HCT116 (cell line): ENCODE measurements around the gene TRIM61. TPM values are rescaled to one million over a fixed set of nuclear protein-coding genes. Genes with fewer than 3 reads are reported as not detected.

Experiments used
- ATAC-seq: fragments of 200-7000 bp; cut with Tn5 transposase; 2 replicates; pipeline ENCODE4 v1.9.1; 2020; ENCODE audit warnings: mild to moderate bottlenecking, moderate library complexity
- Bru-seq: library from RNA; stranded (reverse); fragments of 400-500 nt; gene quantifications from one replicate; lab custom pipeline; 2021; lab: Mats Ljungman, UMichigan
- BruChase-seq, 2 experiments: library from RNA; stranded (reverse); fragments of 400-500 nt; gene quantifications; one replicate each; lab custom pipeline; 2021; lab: Mats Ljungman, UMichigan
- BruUV-seq: library from RNA; stranded (reverse); fragments of 400-500 nt; replicated peaks from 2 replicates; lab custom pipeline; 2021; lab: Mats Ljungman, UMichigan
- CTCF ChIA-PET: fragments of 300-600 bp; sonication (Branson Sonifier 250); formaldehyde crosslinking; loops from one replicate; lab custom pipeline; 2021; ENCODE audit warnings: antibody characterized with exemption; lab: Charles Lee
- POLR2A ChIA-PET: fragments of 300-600, 350-600 bp; sonication (Branson Sonifier 250); formaldehyde crosslinking; loops from one replicate; lab custom pipeline; 2021; ENCODE audit warnings: antibody characterized with exemption; lab: Charles Lee
- RAD21 ChIA-PET, 2 experiments: fragments of 300-600 bp; sonication (Branson Sonifier 250); formaldehyde crosslinking; loops; one replicate each; lab custom pipeline; 2023; ENCODE audit warnings: low total read pairs in 2 of 2; ENCODE audit not compliant: uncharacterized antibody in 2 of 2, unreplicated experiment in 2 of 2, low non-redundant PET in 1 of 2; lab: Charles Lee
- DNase-seq: peaks from one replicate; pipeline ENCODE4 v3.0.0-alpha.2; 2010; ENCODE audit warnings: low read depth, low spot score
- H2AFZ ChIP-seq: fragments of 200-600 bp; shearing (Covaris generic), sonication (generic); 2 replicates; pipeline ENCODE4 v1.6.1; 2017; ENCODE audit warnings: low read depth, mixed run types, mixed read lengths, antibody characterized with exemption, low read length; ENCODE audit not compliant: poor library complexity, severe bottlenecking
- H3K27ac ChIP-seq: 2 replicates; pipeline ENCODE4 v1.5.1; 2012; ENCODE audit warnings: low read depth, low read length
- H3K27me3 ChIP-seq: fragments of 200-600 bp; sonication (generic); 2 replicates; pipeline ENCODE4 v1.6.1; 2016; ENCODE audit warnings: mixed run types, low read length, mixed read lengths; ENCODE audit not compliant: insufficient read depth
- H3K36me3 ChIP-seq, 2 experiments: fragments of 200-500 bp in 1 of 2; fragments of 200-600 bp in 1 of 2; sonication (Bioruptor generic) in 1 of 2; sonication (generic) in 1 of 2; 2 replicates each; pipeline versions ENCODE4 v1.5.1 to v1.6.1; 2014 to 2016; ENCODE audit warnings: low read length in 2 of 2, inconsistent platforms in 1 of 2, mixed read lengths in 1 of 2, mixed run types in 1 of 2; ENCODE audit not compliant: insufficient read depth in 2 of 2, control insufficient read depth in 1 of 2
- H3K4me1 ChIP-seq, 2 experiments: fragments of 200-600 bp in 1 of 2; sonication (generic) in 1 of 2; 2 replicates each; pipeline versions ENCODE4 v1.5.1 to v1.6.1; 2012 to 2017; ENCODE audit warnings: low read length in 2 of 2, inconsistent platforms in 1 of 2, mild to moderate bottlenecking in 1 of 2, mixed read lengths in 1 of 2, mixed run types in 1 of 2, moderate library complexity in 1 of 2; ENCODE audit not compliant: insufficient read depth in 2 of 2, control insufficient read depth in 1 of 2
- H3K4me2 ChIP-seq: fragments of 200-600 bp; sonication (generic); 2 replicates; pipeline ENCODE4 v1.6.1; 2017; ENCODE audit warnings: mixed run types, low read length, mixed read lengths
- H3K4me3 ChIP-seq, 2 experiments: fragments of 200-600 bp in 1 of 2; sonication (generic) in 1 of 2; replicated peaks in 1 of 2; 2 replicates each; pipeline ENCODE4 v1.5.1; 2011 to 2016; ENCODE audit warnings: low read length in 2 of 2, control low read depth in 1 of 2, low read depth in 1 of 2, mild to moderate bottlenecking in 1 of 2, mixed read lengths in 1 of 2, mixed run types in 1 of 2
- H3K79me2 ChIP-seq: fragments of 200-600 bp; sonication (generic); 2 replicates; pipeline ENCODE4 v1.6.1; 2017; ENCODE audit warnings: mild to moderate bottlenecking, mixed run types, low read length, moderate library complexity, mixed read lengths; ENCODE audit not compliant: insufficient read depth
- H3K9ac ChIP-seq: fragments of 200-600 bp; sonication (generic); 2 replicates; pipeline ENCODE4 v1.6.1; 2016; ENCODE audit warnings: low read length, mixed read lengths
- H3K9me2 ChIP-seq: fragments of 200-600 bp; sonication (generic), shearing (Covaris generic); 2 replicates; pipeline ENCODE4 v1.6.1; 2017; ENCODE audit warnings: mixed run types, mild to moderate bottlenecking, moderate library complexity; ENCODE audit not compliant: insufficient read depth
- H3K9me3 ChIP-seq, 2 experiments: fragments of 200-500 bp in 1 of 2; fragments of 200-600 bp in 1 of 2; sonication (Bioruptor generic) in 1 of 2; sonication (generic) in 1 of 2; 2 replicates each; pipeline ENCODE4 v1.6.1; 2014 to 2017; ENCODE audit warnings: low read length in 2 of 2, mixed read lengths in 2 of 2, inconsistent platforms in 1 of 2, low read depth in 1 of 2, mild to moderate bottlenecking in 1 of 2, mixed run types in 1 of 2, moderate library complexity in 1 of 2; ENCODE audit not compliant: control insufficient read depth in 1 of 2, insufficient read depth in 1 of 2
- H4K20me1 ChIP-seq: fragments of 200-600 bp; sonication (generic), shearing (Covaris generic); 2 replicates; pipeline ENCODE4 v1.6.1; 2017; ENCODE audit warnings: mixed run types, mild to moderate bottlenecking, moderate library complexity; ENCODE audit not compliant: insufficient read depth
- EZH2 ChIP-seq: fragments of 200-600 bp; sonication (generic); IDR thresholded peaks from 2 replicates; pipeline ENCODE4 v1.6.1; 2017; ENCODE audit warnings: antibody characterized with exemption, mixed run types
- JUND ChIP-seq: IDR thresholded peaks from 2 replicates; pipeline ENCODE4 v1.6.1; 2012
- POLR2AphosphoS5 ChIP-seq: IDR thresholded peaks from 2 replicates; pipeline ENCODE4 v1.6.1; 2011; ENCODE audit warnings: mild to moderate bottlenecking, low read depth, low read length, moderate library complexity
- RAD21 ChIP-seq: IDR thresholded peaks from 2 replicates; pipeline ENCODE4 v1.6.1; 2012; ENCODE audit warnings: low read depth, mild to moderate bottlenecking
- SP1 ChIP-seq: IDR thresholded peaks from 2 replicates; pipeline ENCODE4 v1.6.1; 2012; ENCODE audit warnings: low read depth
- SRF ChIP-seq: IDR thresholded peaks from 2 replicates; pipeline ENCODE4 v1.6.1; 2012; ENCODE audit warnings: low read depth
- TCF7L2 ChIP-seq: IDR thresholded peaks from 2 replicates; pipeline ENCODE4 v1.7.0; 2011; ENCODE audit warnings: borderline replicate concordance, inconsistent platforms; ENCODE audit not compliant: insufficient read depth, insufficient read length; ENCODE audit errors: extremely low read depth
- YY1 ChIP-seq: IDR thresholded peaks from 2 replicates; pipeline ENCODE4 v1.6.1; 2011; ENCODE audit warnings: low read length, low read depth, moderate library complexity, mild to moderate bottlenecking; ENCODE audit not compliant: insufficient replicate concordance; ENCODE audit errors: extremely low read depth
- ZFX ChIP-seq: fragments of 450-650 bp; IDR thresholded peaks from 2 replicates; pipeline ENCODE4 v1.6.1; 2017
- intact Hi-C: fragments of 100-400 bp; cut with micrococcal nuclease; formaldehyde crosslinking; loops from 2 replicates; pipeline ENCODE4 v1.10.0; 2022
- long read RNA-seq: library from polyadenylated mRNA; unstranded; transcript quantifications from one replicate; pipeline ENCODE4 v2.0.0, GENCODE V29; 2021; ENCODE audit not compliant: unreplicated experiment
- polyA plus RNA-seq: library from polyadenylated mRNA; unstranded; fragments of >200 nt; gene quantifications from 2 replicates; pipeline ENCODE4 v1.2.1, GENCODE V29; 2012; ENCODE audit warnings: missing spikeins
- total RNA-seq: library from RNA; stranded (reverse); gene quantifications from one replicate; pipeline ENCODE4 v1.2.1, GENCODE V29; 2021; ENCODE audit not compliant: unreplicated experiment
- TF ChIP-seq, protein P1 (sequence below), 3 experiments: fragments of 200-600 bp in 1 of 3; sonication (generic) in 1 of 3; IDR thresholded peaks in 2 of 3; conservative IDR thresholded peaks in 1 of 3; 2 replicates each; pipeline ENCODE4 v1.5.1; 2012 to 2017; ENCODE audit warnings: low read depth in 2 of 3, low read length in 2 of 3, antibody characterized with exemption in 1 of 3, borderline replicate concordance in 1 of 3, control low read depth in 1 of 3, mild to moderate bottlenecking in 1 of 3, mixed read lengths in 1 of 3, mixed run types in 1 of 3, moderate library complexity in 1 of 3; ENCODE audit not compliant: insufficient read depth in 1 of 3
- TF ChIP-seq, protein P2 (sequence below): IDR thresholded peaks from 2 replicates; pipeline ENCODE4 v1.6.1; 2011; ENCODE audit warnings: mild to moderate bottlenecking, low read length, moderate library complexity; ENCODE audit not compliant: insufficient replicate concordance; ENCODE audit errors: extremely low read depth
- TF ChIP-seq, protein P3 (sequence below): IDR thresholded peaks from 2 replicates; pipeline ENCODE4 v1.6.1; 2012
- TF ChIP-seq, protein P4 (sequence below): IDR thresholded peaks from 2 replicates; pipeline ENCODE4 v1.6.1; 2012; ENCODE audit warnings: low read depth
- TF ChIP-seq, protein P5 (sequence below): IDR thresholded peaks from 2 replicates; pipeline ENCODE4 v1.6.1; 2012

The TRIM61 gene
- total RNA-seq (0.15 TPM), Bru-seq, nascent RNA (not detected), BruChase-seq, experiment 1, labeled RNA remaining after a 6-hour chase (percentile 4 among the genes with signal in this experiment), BruChase-seq, experiment 2, labeled RNA remaining after a 2-hour chase (not detected)
- polyA plus RNA-seq = not detected in 2 replicates
- long read RNA-seq = 0 reads

DNA sequence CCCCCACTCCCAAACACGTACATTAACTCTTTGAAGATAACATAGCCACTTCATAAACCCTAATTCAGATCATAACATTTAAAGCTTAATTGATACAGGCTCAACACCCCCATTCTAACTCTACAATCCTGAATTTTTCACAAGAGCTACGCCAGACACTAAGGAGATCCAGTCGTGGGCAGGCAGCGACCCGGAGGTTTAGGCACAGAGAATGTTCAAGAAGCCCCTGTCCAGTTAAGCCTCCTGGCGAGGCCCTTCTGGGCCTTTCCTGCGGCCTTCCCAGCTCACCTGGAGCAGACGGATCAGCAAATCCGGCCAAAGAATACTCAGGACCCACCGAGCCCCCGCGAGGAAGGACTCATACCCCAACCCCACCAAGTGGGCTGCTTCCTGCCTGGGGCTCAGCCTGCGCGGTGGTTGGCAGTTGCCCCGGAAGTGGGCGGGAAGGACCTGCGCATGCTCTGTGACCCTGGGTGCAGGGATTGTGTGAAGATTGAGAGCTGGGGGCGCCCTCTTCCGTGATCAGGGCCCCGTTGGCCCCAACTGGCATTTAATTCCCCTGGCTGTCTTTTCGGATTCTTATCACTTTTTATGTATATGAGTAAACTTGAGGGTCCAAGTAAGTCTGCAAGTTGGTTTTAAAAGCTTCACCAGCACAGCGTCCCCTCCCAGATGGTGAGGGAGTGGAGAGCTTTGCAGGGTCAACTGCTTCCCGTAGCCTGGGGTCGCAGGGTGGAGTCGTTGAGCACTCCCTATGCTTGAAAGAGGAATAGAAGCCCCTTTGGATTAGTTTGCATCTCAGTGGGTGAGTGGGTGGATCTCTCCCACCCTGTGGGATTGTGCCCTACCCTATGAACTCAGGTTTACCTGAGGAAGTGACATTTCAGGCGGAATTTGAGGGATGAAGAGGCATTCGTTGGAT is at the start of gene TRIM61:
Gene TRIM61 (minus strand): TSS at position 415 of the 922 bp plus-strand sequence. CDS start 7,655 bp downstream, outside the sequence.
- no peaks in the 10 kb centered on the region for H3K36me3 ChIP-seq
- H3K9me2 ChIP-seq = no peaks in the 10 kb centered on the region
- POLR2A ChIA-PET = no interaction called here
- no peak within 1 kb of the TSS for H3K9ac ChIP-seq
- no peak within 1 kb of the TSS for H3K27ac ChIP-seq
- no peak within 1 kb of the TSS for H3K4me2 ChIP-seq
- H3K4me3 ChIP-seq = no peak within 1 kb of the TSS
- no peak within 1 kb of the TSS for H2AFZ ChIP-seq
- BruUV-seq = no TSS peak
- H4K20me1 ChIP-seq = no peaks in the 10 kb centered on the region
- ATAC-seq (no peak), DNase-seq (no peak)
- TF ChIP-seq YY1 (no peak), RAD21 (no peak), ZFX (no peak), EZH2 (no peak), TCF7L2 (no peak), SRF (no peak), SP1 (no peak), JUND (no peak), POLR2AphosphoS5 (no peak)
- TF ChIP-seq, protein P1, sequence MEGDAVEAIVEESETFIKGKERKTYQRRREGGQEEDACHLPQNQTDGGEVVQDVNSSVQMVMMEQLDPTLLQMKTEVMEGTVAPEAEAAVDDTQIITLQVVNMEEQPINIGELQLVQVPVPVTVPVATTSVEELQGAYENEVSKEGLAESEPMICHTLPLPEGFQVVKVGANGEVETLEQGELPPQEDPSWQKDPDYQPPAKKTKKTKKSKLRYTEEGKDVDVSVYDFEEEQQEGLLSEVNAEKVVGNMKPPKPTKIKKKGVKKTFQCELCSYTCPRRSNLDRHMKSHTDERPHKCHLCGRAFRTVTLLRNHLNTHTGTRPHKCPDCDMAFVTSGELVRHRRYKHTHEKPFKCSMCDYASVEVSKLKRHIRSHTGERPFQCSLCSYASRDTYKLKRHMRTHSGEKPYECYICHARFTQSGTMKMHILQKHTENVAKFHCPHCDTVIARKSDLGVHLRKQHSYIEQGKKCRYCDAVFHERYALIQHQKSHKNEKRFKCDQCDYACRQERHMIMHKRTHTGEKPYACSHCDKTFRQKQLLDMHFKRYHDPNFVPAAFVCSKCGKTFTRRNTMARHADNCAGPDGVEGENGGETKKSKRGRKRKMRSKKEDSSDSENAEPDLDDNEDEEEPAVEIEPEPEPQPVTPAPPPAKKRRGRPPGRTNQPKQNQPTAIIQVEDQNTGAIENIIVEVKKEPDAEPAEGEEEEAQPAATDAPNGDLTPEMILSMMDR (IDR thresholded peaks at IDR 0.05 in 2 of 3, conservative IDR thresholded peaks at IDR 0.05 in 1 of 3; ENCODE audit: borderline replicate concordance in 1 of 3, insufficient read depth in 1 of 3, low read depth in 2 of 3, low read length in 2 of 3) = no peak
- TF ChIP-seq, protein P2, sequence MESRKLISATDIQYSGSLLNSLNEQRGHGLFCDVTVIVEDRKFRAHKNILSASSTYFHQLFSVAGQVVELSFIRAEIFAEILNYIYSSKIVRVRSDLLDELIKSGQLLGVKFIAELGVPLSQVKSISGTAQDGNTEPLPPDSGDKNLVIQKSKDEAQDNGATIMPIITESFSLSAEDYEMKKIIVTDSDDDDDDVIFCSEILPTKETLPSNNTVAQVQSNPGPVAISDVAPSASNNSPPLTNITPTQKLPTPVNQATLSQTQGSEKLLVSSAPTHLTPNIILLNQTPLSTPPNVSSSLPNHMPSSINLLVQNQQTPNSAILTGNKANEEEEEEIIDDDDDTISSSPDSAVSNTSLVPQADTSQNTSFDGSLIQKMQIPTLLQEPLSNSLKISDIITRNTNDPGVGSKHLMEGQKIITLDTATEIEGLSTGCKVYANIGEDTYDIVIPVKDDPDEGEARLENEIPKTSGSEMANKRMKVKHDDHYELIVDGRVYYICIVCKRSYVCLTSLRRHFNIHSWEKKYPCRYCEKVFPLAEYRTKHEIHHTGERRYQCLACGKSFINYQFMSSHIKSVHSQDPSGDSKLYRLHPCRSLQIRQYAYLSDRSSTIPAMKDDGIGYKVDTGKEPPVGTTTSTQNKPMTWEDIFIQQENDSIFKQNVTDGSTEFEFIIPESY = no peak
- TF ChIP-seq, protein P3, sequence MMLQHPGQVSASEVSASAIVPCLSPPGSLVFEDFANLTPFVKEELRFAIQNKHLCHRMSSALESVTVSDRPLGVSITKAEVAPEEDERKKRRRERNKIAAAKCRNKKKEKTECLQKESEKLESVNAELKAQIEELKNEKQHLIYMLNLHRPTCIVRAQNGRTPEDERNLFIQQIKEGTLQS = no peak
- TF ChIP-seq, protein P4, sequence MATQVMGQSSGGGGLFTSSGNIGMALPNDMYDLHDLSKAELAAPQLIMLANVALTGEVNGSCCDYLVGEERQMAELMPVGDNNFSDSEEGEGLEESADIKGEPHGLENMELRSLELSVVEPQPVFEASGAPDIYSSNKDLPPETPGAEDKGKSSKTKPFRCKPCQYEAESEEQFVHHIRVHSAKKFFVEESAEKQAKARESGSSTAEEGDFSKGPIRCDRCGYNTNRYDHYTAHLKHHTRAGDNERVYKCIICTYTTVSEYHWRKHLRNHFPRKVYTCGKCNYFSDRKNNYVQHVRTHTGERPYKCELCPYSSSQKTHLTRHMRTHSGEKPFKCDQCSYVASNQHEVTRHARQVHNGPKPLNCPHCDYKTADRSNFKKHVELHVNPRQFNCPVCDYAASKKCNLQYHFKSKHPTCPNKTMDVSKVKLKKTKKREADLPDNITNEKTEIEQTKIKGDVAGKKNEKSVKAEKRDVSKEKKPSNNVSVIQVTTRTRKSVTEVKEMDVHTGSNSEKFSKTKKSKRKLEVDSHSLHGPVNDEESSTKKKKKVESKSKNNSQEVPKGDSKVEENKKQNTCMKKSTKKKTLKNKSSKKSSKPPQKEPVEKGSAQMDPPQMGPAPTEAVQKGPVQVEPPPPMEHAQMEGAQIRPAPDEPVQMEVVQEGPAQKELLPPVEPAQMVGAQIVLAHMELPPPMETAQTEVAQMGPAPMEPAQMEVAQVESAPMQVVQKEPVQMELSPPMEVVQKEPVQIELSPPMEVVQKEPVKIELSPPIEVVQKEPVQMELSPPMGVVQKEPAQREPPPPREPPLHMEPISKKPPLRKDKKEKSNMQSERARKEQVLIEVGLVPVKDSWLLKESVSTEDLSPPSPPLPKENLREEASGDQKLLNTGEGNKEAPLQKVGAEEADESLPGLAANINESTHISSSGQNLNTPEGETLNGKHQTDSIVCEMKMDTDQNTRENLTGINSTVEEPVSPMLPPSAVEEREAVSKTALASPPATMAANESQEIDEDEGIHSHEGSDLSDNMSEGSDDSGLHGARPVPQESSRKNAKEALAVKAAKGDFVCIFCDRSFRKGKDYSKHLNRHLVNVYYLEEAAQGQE = no peak
- TF ChIP-seq, protein P5, sequence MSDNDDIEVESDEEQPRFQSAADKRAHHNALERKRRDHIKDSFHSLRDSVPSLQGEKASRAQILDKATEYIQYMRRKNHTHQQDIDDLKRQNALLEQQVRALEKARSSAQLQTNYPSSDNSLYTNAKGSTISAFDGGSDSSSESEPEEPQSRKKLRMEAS = no peak
- H3K4me1 ChIP-seq = no peaks in the 10 kb centered on the region
- RAD21 ChIA-PET = no interaction called here
- CTCF ChIA-PET = no interaction called here
- no peaks in the 10 kb centered on the region for H3K9me3 ChIP-seq
- intact Hi-C loops = no loop called here
- H3K79me2 ChIP-seq = no peaks in the 10 kb centered on the region
- no peaks in the 10 kb centered on the region for H3K27me3 ChIP-seq
